ENCODE measurements around the gene LLGL2.
"Not testable (repeated sequence)": the region's sequence is repeated elsewhere in the genome, so short reads cannot be mapped to it uniquely, and the experiment has no call there.

The LLGL2 gene

GRCh38 chr17:75507733-75508719, 17.5 kb upstream of the LLGL2 start:
- FAIRE-seq = no peak

- no peak for FAIRE-seq
These were observed 16.6 kb upstream of the LLGL2 start for GRCh38 chr17:75508931-75509361.

GRCh38 chr17:75509528-75510258, 15.8 kb upstream of the LLGL2 start:
- no peak for FAIRE-seq

- FAIRE-seq = no peak
These were observed 14.3 kb upstream of the LLGL2 start for GRCh38 chr17:75511270-75511609.

GRCh38 chr17:75511610-75512575, 13.6 kb upstream of the LLGL2 start:
- no peak for FAIRE-seq

- FAIRE-seq = no peak
These were observed 12.4 kb upstream of the LLGL2 start for GRCh38 chr17:75512926-75513640.

GRCh38 chr17:75513641-75514000, 11.9 kb upstream of the LLGL2 start:
- no peak for FAIRE-seq

GRCh38 chr17:75514299-75514918, 11.1 kb upstream of the LLGL2 start:
- FAIRE-seq = no peak

- FAIRE-seq = no peak
These were observed 10.5 kb upstream of the LLGL2 start for GRCh38 chr17:75514919-75515495.

- no peak for FAIRE-seq
These were observed 9.8 kb upstream of the LLGL2 start, which contains the start of gene CASKIN2 for GRCh38 chr17:75515496-75516254. Gene CASKIN2 (minus strand): TSS chr17:75515537. CDS start chr17:75513804, 1,733 bp downstream.

- no peak for FAIRE-seq
These were observed 9.3 kb upstream of the LLGL2 start, which contains the start of gene TSEN54 for GRCh38 chr17:75516255-75516618. Gene TSEN54 (plus strand): TSS chr17:75516528. CDS start chr17:75516561, 33 bp downstream.

GRCh38 chr17:75516619-75517296, 8.7 kb upstream of the LLGL2 start:
- no peak for FAIRE-seq

- no peak for FAIRE-seq
These were observed 8.1 kb upstream of the LLGL2 start for GRCh38 chr17:75517297-75517865.

- FAIRE-seq = no peak
These were observed 7.3 kb upstream of the LLGL2 start for GRCh38 chr17:75518201-75518600.

GRCh38 chr17:75518983-75519537, 6.4 kb upstream of the LLGL2 start:
- FAIRE-seq = no peak

GRCh38 chr17:75520413-75520812, 5.1 kb upstream of the LLGL2 start:
- not testable (repeated sequence) for FAIRE-seq

GRCh38 chr17:75521290-75521689, 4.2 kb upstream of the LLGL2 start:
- FAIRE-seq = no peak

- no peak for FAIRE-seq
These were observed 3.4 kb upstream of the LLGL2 start for GRCh38 chr17:75521951-75522727.
